DMS79 (cell line): ENCODE data around the gene IZUMO1R.
"Not testable (repeated sequence)": the region's sequence is repeated elsewhere in the genome, so short reads cannot be mapped to it uniquely, and the experiment has no call there.

ENCODE experiments used
- DNase-seq: peaks from one replicate; lab custom pipeline; 2025; lab: John Stamatoyannopoulos, UW

Gene IZUMO1R

DNA sequence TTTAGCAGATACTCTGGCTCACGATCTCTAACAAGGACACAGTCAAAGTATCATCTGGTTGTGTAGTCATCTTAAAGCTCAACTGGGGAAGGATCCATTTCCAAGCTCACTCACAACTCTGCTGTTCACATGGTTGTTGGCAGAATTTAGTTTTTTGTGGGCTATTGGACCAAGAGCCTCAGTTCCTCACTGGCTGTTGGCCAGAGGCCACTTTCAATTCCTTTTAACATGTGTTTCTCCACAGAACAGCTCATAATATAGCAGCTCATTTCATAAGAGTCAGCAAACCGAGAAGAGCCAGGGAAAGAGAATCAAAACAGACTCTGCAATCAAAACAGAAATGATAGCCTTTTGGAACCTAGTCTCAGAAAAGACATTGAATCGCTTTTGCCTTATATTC is 22.6 kb downstream of the IZUMO1R start:
- DNase-seq: no peak

DNA sequence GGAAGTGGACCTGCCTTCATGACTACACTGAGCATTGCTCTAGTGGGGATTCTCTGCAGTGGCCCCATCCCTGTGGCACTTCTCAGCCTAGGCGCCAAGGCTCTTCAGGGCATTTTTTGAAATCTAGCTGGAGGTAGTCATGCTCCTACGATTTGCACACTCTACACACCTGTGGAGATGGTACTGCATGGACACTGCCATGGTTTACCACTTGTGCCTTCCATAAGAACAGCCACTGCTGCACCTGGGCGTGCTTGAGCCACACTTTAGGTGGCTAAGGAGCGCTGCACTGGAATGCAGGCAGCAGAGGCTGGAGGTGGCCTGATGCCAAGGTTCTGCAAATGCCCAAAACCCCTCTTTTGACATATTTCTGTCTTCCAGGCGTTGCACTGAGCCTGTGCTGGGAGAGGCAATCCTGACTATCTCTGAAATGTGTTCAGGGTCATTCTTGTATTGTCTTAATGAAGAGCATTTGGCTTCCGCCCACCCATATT is 24.3 kb downstream of the IZUMO1R start:
- DNase-seq: no peak

DNA sequence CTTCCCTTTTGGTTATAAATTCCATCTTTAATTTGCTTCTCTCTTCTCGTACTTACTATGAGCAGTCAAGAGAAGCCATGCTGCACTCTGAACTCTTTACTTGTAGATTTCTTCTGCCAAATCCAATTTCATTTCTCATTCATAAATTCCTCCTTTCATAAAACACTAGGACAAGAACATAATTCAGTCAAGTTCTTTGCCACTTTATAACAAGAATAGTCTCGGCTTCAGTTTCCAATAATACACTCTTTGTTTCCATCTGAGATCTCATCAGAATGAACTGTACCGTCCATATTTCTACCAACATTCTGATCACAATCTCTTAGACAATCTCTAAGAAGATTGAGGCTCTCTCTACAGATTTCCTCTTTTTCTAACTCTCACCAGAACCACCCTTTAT is 25.1 kb downstream of the IZUMO1R start:
- DNase-seq: no peak

DNA sequence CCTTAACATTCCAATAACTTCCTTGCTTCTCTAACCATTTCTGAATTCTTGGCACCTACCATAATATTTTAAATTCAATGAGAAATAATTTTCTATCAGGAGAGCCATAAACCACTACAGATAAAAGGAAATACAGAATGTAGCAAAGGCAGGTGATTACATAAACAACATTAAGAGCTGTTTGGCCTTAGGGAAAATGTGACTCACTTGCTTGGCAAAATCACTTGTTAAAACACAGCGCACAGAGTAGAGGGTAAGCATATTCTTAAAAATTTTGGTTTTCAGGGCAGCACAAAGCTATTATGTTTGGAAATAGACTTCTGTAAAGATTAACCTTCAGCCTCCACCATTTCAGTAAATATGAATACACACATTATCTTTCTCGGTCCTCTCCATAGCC is 26.4 kb downstream of the IZUMO1R start:
- DNase-seq: no peak

DNA sequence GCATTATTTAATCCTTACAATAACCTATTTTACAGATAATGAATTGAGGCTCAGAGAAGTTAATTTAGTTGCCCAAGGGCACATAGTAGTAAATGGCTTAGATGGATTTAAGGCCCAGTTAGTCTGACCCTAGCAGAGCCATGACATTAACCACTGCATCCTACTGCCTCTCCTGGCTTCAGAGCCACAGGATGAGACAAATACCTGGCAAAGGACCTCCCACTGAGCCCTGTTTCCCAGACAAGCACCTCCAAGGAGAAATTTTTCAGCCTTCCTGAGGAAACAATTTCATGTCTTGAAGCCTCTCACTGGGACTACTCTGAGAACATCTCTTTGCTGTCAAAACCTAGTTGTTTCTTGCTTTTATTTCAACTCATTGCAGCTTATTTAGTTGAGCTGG is 28.4 kb downstream of the IZUMO1R start:
- no peak for DNase-seq

DNA sequence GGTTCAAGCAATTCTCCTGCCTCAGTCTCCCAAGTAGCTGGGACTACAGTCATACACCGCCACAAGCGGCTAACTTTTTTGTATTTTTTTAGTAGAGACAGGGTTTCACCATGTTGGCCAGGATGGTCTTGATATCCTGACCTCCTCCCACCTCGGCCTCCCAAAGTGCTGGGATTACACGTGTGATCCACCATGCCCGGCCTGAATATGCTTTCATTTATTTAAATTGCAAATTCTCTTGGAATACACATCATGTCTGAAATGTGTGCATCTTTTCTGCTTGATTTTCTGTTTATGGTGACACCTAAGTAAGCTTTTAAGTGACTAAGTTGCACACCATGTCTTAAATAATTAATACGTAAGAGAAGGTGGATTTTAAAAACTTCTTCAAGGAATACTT is 31.7 kb downstream of the IZUMO1R start:
- no peak for DNase-seq

DNA sequence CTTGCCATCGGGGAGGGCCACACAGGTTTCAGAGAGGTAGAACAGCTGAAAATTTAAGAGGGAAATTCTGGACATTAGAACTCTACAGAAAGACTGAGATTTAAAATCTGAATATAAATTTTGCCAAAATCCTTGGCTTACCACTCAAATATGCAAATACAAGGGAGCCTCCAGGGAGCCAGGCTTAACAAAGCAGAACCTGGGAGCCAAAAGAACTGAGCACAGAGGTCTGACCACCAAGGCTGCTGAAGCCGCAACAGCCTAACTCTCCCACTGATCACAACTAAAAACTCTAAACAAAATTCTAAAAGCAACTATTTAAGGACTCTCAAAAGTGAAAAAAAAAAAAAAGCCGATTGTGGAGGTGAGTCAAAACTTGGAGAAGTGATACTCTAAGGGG is 34.3 kb downstream of the IZUMO1R start:
- DNase-seq: no peak

DNA sequence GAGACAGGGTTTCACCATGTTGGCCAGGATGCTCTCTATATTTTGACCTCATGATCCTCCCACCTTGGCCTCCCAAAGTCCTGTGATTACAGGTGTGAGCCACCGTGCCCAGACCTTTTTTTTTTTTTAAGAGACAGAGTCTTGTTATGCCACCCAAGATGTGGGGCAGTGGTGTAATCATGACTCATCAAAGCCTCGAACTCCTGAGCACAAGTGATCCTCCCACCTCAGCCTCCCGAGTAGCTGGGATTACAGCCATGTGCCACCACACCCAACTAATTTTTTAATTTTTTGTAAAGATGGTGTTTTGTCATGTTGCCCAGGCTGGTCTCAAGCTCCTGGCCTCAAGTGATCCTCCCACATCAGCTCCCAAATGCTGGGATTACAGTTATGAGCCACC is 37.9 kb downstream of the IZUMO1R start:
- DNase-seq: no peak

DNA sequence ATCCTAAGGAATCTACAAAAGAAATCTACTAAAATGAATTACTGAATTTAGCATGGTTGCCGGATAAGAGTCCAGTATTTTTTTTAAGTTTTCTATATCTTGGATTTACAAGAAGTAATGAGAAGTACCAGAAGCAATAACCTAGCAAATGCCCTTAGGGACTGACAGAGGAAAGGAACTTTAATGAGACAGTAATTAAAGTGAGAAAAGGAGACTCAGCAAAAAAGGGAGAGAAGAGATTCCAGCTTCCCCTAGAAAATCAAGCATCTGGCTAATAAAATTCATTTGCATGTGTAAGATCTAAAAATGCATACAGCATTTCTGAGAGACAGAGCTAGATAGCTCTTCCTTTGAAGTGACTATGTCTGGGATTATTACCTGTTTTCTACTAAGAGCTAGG is 39.1 kb downstream of the IZUMO1R start:
- DNase-seq: no peak

DNA sequence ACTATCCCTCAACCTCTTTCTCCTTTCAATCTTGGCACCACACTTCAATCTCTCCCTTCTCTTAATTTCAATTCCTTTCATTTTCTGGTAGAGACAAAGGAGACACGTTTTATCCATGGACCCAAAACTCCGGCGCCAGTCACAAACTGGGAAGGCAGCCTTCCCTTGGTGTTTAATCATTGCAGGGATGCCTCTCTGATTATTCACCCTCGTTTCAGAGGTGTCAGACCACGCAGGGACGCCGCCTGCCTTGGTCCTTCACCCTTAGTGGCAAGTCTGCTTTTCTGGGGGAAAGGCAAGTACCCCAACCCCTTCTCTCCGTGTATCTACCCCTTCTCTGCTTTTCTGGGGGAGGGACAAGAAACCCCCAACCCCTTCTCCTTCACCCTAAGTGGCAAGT is 41.9 kb downstream of the IZUMO1R start:
- not testable (repeated sequence) for DNase-seq

DNA sequence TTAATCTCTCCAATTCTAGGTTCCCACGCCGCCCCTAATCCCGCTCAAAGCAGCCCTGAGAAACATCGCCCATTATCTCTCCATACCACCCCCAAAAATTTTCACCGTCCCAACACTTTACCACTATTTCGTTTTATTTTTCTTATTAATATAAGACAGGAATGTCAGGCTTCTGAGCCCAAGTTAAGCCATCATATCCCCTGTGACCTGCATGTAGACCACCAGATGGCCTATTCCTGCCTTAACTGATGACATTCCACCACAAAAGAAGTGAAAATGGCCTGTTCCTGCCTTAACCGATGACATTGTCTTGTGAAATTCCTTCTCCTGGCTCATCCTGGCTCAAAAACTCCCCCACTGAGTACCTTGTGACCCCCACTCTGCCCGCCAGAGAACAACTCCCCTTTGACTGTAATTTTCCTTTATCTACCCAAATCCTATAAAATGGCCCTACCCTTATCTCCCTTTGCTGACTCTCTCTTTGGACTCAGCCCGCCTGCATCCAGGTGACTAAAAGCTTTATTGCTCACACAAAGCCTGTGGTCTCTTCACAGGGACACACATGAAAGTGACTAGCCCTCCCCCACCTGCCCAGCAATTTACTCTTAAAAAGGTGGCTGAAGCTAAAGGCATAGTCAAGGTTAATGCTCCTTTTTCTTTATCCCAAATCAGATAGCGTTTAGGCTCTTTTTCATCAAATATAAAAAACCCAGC is 46.6 kb downstream of the IZUMO1R start:
- not testable (repeated sequence) for DNase-seq
